HG03097 (cell line): ENCODE measurements around the gene GRID1.

ENCODE experiments used
- ATAC-seq: cut with Tn5 transposase; IDR thresholded peaks from one replicate; pipeline ENCODE4 v1.9.1; 2021; ENCODE audit not compliant: unreplicated experiment, low FRiP score

The GRID1 gene

DNA sequence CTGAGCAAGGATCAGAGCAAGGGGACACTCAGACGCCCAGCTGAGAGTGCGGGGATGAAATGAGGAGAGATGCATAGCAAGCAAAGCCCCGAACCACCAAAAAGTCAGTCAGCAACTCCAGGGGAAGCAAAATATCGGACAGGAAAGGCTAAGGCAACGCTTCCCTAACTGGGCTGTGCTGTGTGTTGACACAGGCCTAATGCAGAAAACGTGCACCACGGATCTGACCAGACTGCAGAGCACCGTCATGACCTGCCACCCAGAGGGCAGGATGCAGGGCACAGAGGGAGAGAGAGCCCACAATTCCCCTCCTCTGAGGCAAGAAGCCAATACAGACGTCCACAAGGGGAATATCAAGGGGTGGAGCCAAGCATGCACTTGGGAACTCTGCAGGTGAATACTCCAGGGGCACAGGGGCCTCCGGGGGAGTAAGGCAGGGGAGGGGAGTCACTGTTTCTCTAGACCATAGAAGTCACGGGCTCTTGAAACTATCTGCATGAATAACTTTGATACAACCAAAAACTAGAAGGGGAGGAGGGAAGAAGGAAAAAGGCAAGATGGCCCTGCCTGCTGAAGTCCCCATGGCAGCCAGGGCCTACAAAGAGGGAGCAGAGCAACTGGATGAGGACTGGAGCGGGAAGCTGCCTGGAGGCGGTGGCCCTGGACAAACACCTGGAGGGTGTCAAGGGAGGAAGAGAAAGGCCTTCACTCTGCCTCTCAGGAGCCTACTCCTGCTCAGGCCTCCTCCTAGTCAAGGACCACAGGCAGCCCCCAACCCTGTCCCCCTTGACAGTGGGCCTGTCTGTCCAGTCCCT, 26.2 kb downstream of the GRID1 start:
- ATAC-seq, result no peak

DNA sequence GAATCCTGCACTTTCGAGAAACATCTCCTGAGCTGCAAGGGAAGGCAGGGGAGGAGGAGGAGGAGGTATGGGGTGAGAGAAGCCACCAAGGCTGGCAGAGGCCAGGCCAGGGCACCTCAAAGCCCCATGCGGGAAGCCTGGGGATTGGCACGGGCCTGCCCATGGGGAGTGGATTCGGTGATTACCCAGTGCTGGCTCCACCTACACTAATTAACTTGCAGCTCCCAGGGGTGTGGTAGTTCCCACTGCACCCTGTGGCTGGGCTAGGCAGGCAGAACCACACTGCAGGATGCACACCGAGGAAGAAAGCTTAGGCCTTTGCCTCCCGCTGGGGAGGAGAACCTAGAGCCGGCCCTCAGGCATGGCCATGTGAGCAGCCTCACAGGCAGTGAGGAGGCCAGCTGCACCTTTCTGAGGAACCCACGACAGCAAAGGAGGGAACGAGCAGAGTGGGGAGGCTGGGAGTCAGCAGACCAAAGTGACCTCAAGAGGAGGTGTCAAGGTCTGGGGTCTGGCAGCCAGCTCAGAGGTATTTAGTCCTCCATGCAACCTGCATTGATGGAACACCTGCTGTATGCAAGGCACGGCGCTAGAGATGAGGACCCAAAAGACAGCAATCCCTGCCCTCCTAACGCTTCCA, 27.2 kb downstream of the GRID1 start:
- ATAC-seq, result no peak

DNA sequence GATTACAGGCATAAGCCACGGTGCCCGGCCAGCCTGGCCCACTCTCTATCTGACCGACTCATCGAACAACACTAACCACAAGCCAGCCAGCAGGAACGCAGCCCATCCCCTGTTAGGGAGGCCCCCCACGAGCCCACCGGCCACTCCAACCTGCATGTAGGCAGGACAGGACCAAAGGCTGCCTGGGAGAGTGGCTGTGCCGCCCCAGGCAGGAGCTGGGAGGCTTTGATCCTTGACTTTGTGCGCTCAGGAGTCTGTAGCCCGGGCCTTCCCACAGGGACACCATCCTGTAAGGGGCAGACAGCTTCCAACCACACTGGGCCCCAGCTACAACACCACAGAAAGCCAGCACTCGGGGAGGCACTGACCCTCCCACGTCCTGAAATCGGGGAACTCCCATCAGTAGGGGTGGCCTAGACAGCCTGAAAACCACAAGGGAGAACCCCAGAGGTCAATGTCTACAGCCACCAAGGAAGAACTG, 29.4 kb downstream of the GRID1 start:
- no peak for ATAC-seq

DNA sequence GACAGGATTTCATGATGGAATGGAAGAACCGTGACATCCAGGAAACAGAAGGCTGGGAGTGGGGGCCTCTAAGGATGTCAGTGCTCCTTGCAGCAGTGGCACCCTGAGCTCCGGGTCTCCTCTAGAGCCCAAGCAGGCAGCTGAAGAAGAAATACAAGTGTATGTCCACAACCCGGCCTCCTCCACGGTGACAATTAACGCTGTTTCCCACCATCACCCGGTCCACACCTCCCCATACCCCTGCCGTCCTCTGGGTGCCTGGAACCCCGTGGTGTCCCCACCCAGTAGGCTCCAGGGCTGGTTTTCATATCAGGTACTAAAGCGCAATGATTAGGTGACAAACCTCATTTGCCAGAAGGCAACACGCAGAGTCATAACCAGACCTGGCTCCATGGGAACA, 30.3 kb downstream of the GRID1 start:
- ATAC-seq, result no peak

DNA sequence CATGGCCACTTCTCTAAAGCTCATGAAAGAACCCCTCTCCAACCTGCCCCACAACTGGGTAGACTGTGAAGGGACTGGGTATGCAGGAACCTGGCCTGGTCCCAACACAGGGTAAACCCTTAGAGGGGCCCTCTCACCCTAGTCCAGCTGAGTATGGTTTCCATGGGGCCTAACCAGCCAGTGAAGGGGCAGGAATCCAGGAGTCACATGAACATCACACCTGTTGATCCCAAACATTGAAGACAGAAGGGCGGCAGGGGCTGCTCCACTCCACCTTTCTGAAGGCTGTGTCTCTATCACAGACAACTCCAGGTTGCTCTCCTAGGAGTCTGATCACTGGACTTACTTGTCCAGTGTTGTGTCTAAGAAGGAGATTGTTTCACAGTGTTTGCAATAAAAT, 30.8 kb downstream of the GRID1 start:
- ATAC-seq, result no peak

DNA sequence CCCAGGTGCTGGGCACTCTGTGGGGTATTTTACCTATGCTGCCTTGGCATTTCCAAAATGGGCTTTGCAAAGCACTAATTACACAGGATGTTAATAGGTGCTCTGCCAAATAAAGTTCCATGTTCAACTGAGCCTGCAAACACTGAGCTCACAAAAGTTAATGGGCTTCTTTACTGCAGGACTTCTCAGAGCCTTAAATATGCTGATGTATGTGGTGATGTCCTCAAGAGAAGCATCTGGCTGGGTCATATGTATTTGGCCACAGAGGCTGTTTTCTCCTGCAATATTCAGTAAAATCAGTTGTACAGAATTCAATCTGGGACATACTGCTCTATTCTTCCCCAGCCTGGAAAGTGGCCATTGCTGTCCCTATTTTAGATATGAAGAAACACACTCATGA, 31.3 kb downstream of the GRID1 start:
- no peak for ATAC-seq

DNA sequence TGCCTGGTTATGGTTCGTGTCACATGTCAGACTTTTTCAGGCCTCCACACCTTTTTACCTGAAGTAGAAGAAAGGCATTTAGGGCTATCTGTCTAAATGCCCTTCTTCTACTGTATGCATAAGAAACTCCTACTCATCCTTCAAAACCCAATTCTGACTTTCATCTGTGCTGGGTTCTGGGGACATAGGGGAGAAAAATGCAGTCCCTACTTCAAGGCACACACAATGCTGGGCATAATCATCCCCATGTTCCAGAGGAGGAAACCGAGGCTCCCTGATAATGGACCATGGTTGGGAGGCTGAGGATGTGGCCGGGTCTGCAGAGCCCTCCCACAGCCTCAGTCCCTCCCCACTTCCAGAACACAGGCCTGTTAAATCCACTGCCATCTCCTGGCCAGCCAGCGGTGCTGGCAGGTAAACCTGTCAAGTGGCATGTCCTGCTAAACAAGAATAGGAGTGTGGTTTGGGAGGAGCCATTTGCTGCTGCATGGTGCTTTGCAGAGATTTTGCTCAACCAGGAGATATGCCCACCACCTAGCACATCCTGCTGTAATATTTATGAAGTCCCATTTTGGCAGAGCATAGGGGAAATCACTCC, 32.0 kb downstream of the GRID1 start:
- ATAC-seq, result no peak

DNA sequence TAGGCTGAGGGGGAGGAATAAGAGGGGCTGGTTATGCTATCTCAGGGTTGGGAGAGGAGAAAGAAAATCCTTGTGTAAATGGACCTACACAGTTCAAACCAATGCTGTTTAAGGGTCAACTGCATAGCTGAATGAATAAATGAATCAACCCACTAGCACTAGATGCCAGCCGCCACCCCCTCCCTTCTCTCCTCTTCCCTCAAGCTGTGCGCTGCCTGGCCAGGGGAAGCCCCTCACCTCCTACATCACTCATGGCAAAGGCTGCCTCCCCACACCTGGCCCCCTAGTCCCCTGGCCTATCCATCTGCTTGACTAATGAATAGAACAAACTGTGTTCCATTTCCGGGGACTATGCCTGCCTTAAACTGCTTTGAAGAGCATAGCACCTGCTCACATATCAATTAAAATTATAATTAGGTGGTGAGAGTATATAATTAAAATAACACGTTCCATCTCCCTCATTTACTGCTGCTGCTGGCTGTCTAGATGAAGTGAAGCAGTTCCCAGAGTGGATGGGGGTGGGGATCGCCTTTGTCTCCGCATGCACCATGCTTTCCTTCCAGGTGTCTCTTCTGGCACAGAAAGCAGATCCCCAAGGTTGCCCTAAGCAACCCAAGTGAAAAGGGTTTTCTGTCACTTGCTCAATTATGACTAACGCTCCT, 32.6 kb downstream of the GRID1 start:
- no peak for ATAC-seq

DNA sequence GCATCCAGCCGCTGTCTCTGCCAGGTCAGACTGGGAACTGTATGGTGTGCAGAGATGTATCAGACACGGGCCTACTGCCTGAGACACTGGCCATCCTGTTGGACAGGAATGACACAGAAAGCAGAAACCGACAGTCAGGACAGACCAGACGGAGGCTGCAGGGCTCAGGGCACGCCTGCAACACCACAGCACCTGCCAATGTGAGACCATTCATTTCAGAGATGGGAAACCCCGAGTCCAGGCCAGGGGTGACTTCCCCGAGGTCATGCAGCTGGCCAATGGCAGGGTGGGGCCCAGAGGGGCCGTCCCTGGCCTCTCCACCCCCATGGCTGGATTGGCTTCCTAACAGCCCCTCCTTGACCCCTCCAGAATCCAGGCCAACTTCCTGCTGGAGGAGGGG, 34.7 kb downstream of the GRID1 start:
- ATAC-seq, result no peak

DNA sequence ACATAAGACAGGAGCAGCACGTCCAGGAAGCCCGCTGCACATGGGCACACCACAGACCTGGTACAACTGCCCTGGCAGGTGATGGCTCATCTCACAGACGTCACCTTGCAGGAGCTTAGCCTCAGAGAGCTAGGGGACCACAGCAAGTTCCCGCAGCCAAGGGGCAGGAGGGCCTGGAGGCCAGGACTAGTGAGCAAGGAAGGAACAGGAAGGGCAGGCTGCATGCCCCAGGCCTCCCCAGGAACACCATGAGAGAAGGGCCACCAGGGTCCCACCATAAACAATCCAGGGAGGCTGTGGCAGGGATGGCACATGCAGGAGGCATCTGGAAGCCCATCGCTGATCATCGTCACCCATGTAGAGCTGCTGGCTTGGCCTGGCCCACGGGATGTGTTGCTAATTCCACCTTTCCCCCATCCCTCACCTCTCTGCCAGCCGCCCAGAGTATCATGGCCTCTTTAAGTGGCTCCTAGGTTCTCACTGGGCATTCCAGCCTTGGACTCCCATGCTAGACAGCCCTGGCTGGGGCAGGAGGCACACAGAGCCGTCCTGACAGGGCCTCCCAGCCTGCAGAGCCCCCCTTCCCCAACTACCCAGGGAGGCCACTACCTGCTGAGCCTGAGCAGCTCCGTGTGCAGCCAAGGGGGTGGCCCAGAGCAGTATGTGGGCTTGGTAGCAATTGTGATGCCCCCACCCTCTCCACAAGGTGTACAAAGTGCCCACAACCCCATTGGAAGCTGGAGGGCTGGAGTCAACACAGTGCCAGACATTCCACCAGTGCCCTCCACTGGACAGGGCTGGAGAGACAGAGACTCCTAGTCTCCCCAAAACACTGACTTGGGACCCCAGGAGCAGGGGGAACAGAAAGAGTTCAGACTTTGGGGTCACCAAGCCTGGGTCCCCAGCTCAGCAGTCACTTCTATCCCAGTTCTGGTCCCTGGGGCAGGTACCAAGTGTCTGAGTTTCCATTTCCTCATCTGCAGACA, 35.5 kb downstream of the GRID1 start:
- no peak for ATAC-seq

DNA sequence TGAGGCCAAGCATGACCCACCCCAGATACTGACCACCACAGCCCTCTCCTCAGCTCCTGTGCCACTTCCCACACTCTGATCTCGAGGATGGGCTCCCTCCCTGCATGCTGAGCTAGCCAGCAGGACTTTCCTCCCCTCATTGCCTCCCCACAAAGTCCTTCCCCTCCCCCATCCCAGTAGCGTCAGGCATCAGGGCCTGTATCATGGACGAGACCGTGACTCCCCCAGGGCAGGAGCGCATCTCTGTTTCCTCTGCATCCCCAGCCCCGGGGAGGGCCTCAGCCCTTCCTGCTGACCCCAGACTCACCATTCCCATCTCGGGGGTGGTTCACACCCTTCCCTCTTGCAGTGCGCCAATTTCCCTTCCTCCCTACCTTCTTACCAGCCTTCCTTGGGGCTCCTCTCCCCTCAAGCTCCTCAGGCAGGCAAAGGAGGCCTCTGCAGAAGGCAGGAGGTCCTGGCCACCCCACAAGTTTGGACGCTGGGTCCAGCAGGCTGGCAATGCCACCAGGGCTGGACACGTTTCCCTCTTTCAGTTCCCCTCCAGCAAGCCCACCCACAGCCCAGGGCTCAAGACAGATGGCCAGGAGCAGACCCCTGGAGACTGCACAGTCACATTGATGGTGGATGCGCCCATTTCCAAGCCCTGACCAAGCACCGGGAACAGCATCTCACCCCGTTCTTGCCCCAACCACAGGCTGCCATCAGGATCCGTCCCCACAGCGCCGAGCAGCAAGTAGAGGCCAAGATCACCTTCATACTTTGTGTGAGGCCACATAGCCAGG, 36.5 kb downstream of the GRID1 start:
- ATAC-seq, result no peak

DNA sequence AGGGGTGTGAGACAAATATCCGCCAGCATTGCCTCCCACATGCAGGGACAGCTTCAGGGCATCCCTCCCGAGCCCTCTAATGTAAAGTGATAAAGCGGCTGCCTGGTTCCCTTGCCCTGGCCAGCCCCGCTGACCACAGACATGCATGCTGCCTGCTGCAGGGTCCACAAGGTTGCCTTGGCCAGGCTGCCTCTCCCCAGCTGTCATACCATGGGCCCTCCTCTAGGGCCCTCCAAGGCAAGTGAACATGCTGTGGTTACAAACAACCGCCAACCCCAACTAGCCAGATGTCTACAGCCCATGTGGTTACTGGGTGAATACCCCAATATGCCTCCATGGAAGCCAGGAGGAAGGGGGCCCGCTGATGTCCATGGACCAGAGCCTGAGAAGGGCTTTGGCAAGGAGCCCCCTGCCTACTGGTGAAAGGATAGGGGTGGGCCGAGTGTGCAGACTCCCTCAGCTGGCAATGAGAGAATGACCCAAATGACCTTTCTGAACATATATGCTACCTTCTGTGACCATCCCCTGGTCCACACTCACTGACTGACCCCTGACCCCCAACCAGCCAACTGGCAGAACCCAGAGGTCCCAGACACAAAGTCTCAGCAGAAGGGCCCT, 37.4 kb downstream of the GRID1 start:
- no peak for ATAC-seq

DNA sequence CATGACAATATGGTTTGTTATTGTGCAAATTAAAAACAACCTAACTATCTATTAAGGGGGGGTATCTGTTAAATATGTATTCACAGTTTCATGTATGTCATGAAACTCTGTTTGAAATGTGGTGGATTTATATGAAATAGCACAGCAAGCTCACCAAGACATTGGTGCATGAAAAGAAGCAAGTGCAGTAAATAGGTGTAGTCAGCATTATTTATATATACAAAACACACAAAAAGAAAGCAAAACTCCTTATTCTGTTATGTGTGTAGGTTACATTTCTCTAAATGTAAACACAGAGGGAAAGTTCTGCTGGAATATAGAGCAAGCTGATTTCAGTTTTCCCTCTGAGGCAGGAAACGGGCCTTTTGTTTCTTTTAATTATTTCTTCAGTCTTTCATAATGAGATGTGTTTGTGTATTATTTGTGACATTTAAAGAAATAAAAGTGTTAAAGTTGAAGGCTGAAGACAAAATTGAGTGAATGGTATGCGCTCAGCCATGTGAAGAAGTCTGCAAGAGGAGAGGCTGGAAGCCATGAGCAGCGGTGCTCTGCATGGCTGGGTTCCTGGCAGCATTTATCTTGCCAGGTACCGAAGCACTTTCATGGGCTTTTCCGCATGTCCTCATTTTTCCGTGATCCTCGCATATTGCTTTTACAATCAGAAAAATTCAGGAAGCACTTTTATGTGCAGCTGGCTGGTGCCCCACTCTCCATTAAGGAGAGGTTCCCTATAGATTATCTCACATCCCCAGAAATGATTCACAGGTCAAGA, 38.5 kb downstream of the GRID1 start:
- ATAC-seq, result no peak

DNA sequence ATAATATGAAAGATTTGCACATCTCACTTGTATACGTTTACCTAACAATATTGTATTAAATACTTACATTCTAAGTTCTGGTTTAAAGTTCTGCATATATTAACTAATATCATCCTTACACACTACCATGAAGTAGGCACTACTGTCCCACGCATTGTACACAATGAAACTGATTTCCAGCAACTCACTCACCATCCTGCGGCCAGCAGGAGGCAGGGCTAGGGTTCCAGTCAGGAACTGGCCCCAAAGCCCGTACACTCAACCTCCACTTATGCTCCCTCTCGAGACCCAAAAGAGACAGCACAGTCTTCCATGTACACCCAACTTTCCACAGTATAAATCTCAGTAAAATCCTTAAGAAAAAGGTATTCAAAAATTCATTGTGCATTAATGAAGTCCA, 41.4 kb downstream of the GRID1 start:
- ATAC-seq, result no peak

DNA sequence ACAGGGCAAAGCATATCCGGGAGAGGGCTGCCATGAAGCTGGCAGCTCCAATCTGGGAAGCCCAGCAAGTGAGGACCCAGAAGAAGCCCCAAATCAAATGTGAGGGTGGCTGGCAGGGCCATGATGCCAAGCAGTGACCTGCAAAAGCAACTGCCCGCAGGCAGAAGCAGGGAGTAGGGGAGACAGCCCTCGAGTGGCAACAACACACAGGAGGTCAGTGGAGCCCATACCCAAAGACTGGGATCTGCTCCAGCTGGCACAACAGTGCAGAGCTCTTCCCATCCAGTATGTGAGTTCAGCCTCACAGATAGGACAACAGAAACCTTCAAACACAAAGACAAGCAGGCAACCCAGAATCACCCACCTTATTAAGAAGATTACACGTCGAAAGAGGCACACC, 45.0 kb downstream of the GRID1 start:
- no peak for ATAC-seq

DNA sequence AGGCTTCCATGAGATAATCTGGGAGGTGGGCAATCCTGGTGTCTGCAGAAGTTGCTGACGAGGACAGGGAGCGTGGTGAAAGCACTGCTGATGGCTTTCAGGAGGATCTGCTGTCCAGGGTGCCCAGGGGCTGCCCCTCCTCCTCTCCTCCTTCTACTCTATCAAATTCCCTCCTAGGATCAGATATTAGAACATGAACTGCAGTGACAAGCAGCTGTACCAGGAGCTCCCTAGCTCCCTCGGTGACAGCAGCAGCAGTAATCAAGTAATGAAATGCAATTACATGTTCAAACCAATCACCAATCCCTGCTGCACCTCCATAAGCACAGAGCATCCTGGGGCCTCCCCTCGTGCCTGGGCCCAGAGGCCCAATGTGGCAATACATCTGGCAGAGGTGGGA, 46.9 kb downstream of the GRID1 start:
- ATAC-seq, result no peak

DNA sequence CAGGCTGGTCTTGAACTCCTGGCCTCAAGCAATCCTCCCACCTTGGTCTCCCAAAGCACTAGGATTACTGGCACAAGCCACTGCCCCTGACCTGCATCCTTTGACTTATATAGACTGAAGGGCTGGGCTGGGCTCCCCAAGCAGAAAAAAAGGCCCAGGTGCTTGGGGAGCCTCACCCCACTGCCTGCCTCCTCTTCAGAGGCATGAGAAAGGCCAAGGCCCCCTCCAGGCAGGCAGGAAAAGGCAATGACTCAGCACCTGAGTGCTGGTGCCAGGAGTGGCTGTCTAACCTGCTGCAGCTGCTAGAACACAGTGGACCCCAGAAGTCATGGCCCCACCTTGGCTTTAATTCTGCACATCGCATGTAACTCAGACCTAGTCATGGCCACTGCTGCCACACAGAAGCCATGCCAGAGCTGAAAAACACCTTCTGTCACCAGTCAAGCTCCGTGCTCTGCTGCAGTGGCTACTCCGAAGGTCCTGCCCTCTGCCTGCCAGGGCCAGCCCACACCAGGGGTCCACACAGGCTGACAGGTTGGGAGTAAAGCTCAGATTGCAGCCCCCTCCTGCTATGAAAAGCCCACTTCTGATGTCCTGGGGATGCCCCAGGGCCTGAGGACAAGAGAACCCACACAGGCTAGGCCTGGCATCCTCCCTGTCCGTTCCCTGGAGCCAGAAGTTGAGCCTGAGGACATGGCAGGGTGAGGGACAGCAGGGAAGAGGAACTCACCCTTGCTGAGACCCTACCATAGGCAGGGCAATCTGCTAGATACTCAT, 48.5 kb downstream of the GRID1 start:
- ATAC-seq, result no peak
